Muscle of leg (tissue), 11 donors: Measurements from ENCODE around the gene TTPAL. TPM values are rescaled to one million over a fixed set of nuclear protein-coding genes. Genes with fewer than 3 reads are reported as not detected.

Source experiments
- DNase-seq: peaks from one replicate; pipeline ENCODE4 v3.0.0; 2013
- H3K27ac ChIP-seq: one replicate; pipeline ENCODE4 v1.5.1; 2013; ENCODE audit warnings: mild to moderate bottlenecking, low read length, control low read depth
- H3K27me3 ChIP-seq: one replicate; pipeline ENCODE4 v1.6.1; 2013; ENCODE audit warnings: low read length; ENCODE audit not compliant: control insufficient read depth, insufficient read depth
- H3K36me3 ChIP-seq: one replicate; pipeline ENCODE4 v1.6.1; 2013; ENCODE audit warnings: low read length; ENCODE audit not compliant: control insufficient read depth, insufficient read depth
- H3K4me1 ChIP-seq: one replicate; pipeline ENCODE4 v1.6.1; 2013; ENCODE audit warnings: low read length; ENCODE audit not compliant: control insufficient read depth, insufficient read depth
- H3K4me3 ChIP-seq: one replicate; pipeline ENCODE4 v1.5.1; 2013; ENCODE audit warnings: low read length, control low read depth
- H3K9me3 ChIP-seq: replicated peaks from 2 replicates; pipeline ENCODE4 v1.6.1; 2013; ENCODE audit warnings: low read depth, low read length; ENCODE audit not compliant: control insufficient read depth
- WGBS: methylation state at CpG from one replicate; pipeline ENCODE4 v1.1.5; 2013; ENCODE audit warnings: missing lambda C conversion rate; ENCODE audit not compliant: insufficient coverage; 5-methylcytosine and 5-hydroxymethylcytosine counted together
- polyA plus RNA-seq, 8 donors: library from polyadenylated mRNA; unstranded; fragments of 120-200 nt; gene quantifications; one replicate each; pipeline versions ENCODE4 v1.2.1 to v1.2.3, GENCODE V29; 2013; ENCODE audit warnings: inconsistent platforms in 1 of 8, low replicate concordance in 1 of 8; ENCODE audit not compliant: insufficient read length in 8 of 8, insufficient read depth in 1 of 8
- total RNA-seq: library from RNA; stranded (reverse); fragments of 120-200 nt; gene quantifications from one replicate; pipeline ENCODE4 v1.2.4, GENCODE V29; 2013

TTPAL gene
- total and polyA plus RNA-seq, 9 donors, result 3.3 to 7.5 (median 5.4) TPM

- Histone ChIP-seq H3K36me3 (no peaks in the 10 kb centered on the region), H3K4me1 (no peaks in the 10 kb centered on the region), H3K27me3 (peaks cover 8% of the 10 kb centered on the region), H3K9me3 (no peaks in the 10 kb centered on the region), H3K4me3 (no peak overlapping the region), H3K27ac (no peak overlapping the region)
- WGBS, result 86% methylated on average over 3 of the region's 7 CpGs
- no peak for DNase-seq
These were observed 45.2 kb upstream of the TTPAL start for GRCh38 chr20:44430270-44431065.

- Histone ChIP-seq H3K4me3 (no peak overlapping the region), H3K36me3 (no peaks in the 10 kb centered on the region), H3K9me3 (no peaks in the 10 kb centered on the region), H3K27ac (no peak overlapping the region), H3K4me1 (no peaks in the 10 kb centered on the region), H3K27me3 (peaks cover 8% of the 10 kb centered on the region)
- no peak for DNase-seq
- no CpG with 5 or more reads among the region's 4 CpGs for WGBS
These were observed 44.6 kb upstream of the TTPAL start for GRCh38 chr20:44431118-44431501.

- Histone ChIP-seq H3K9me3 (no peaks in the 10 kb centered on the region), H3K4me1 (no peaks in the 10 kb centered on the region), H3K4me3 (no peak overlapping the region), H3K27me3 (peaks cover 8% of the 10 kb centered on the region), H3K27ac (no peak overlapping the region), H3K36me3 (no peaks in the 10 kb centered on the region)
- no peak for DNase-seq
- WGBS, result 78% methylated on average over 5 of the region's 11 CpGs
These were observed 44.0 kb upstream of the TTPAL start for GRCh38 chr20:44431502-44432234.

- H3K27ac ChIP-seq, result no peak overlapping the region
- H3K4me3 ChIP-seq, result no peak overlapping the region
- DNase-seq, result no peak
- WGBS, result 67% methylated on average over 1 of the region's 8 CpGs
- H3K9me3 ChIP-seq, result no peaks in the 10 kb centered on the region
- H3K4me1 ChIP-seq, result no peaks in the 10 kb centered on the region
- H3K36me3 ChIP-seq, result no peaks in the 10 kb centered on the region
- peaks cover 8% of the 10 kb centered on the region for H3K27me3 ChIP-seq
These were observed 42.8 kb upstream of the TTPAL start for GRCh38 chr20:44432618-44433577.

- H3K4me3 ChIP-seq, result no peak overlapping the region
- 74% methylated on average over 6 of the region's 24 CpGs for WGBS
- no peaks in the 10 kb centered on the region for H3K9me3 ChIP-seq
- peaks cover 8% of the 10 kb centered on the region for H3K27me3 ChIP-seq
- no peaks in the 10 kb centered on the region for H3K4me1 ChIP-seq
- H3K27ac ChIP-seq, result no peak overlapping the region
- H3K36me3 ChIP-seq, result no peaks in the 10 kb centered on the region
- DNase-seq, result no peak
These were observed 41.7 kb upstream of the TTPAL start for GRCh38 chr20:44433751-44434538.

GRCh38 chr20:44435630-44436335 is 39.9 kb upstream of the TTPAL start:
- WGBS, result 40% methylated on average over 1 of the region's 12 CpGs
- Histone ChIP-seq H3K27me3 (peaks cover 6% of the 10 kb centered on the region), H3K36me3 (no peaks in the 10 kb centered on the region), H3K4me3 (no peak overlapping the region), H3K27ac (no peak overlapping the region), H3K9me3 (no peaks in the 10 kb centered on the region), H3K4me1 (no peaks in the 10 kb centered on the region)
- DNase-seq, result no peak

- no peak overlapping the region for H3K27ac ChIP-seq
These were observed 39.3 kb upstream of the TTPAL start for GRCh38 chr20:44436393-44436792.

GRCh38 chr20:44437497-44437896 is 38.2 kb upstream of the TTPAL start:
- Histone ChIP-seq H3K27ac (no peak overlapping the region), H3K4me3 (no peak overlapping the region), H3K27me3 (peaks cover 6% of the 10 kb centered on the region), H3K36me3 (no peaks in the 10 kb centered on the region), H3K9me3 (no peaks in the 10 kb centered on the region), H3K4me1 (no peaks in the 10 kb centered on the region)
- no peak for DNase-seq
- no CpG with 5 or more reads among the region's 5 CpGs for WGBS

More at GRCh38 chr20:44436393-44436792, 39.3 kb upstream of the TTPAL start:
- Histone ChIP-seq H3K9me3 (no peaks in the 10 kb centered on the region), H3K4me3 (no peak overlapping the region), H3K36me3 (no peaks in the 10 kb centered on the region), H3K4me1 (no peaks in the 10 kb centered on the region), H3K27me3 (peaks cover 6% of the 10 kb centered on the region)
- WGBS, result 63% methylated on average over 12 of the region's 12 CpGs
- no peak for DNase-seq

GRCh38 chr20:44438782-44439181 is 36.9 kb upstream of the TTPAL start:
- Histone ChIP-seq H3K4me3 (no peak overlapping the region), H3K36me3 (no peaks in the 10 kb centered on the region), H3K27me3 (peaks cover 4% of the 10 kb centered on the region), H3K27ac (no peak overlapping the region), H3K9me3 (no peaks in the 10 kb centered on the region), H3K4me1 (no peaks in the 10 kb centered on the region)
- DNase-seq, result no peak
- WGBS, result 89% methylated on average over 2 of the region's 4 CpGs
